ENCODE data around the gene NECTIN1. TPM values are rescaled to one million over a fixed set of nuclear protein-coding genes. Genes with fewer than 3 reads are reported as not detected.

The NECTIN1 gene
- total RNA-seq, 1 donor from 2014 or later = 10.4 TPM

DNA sequence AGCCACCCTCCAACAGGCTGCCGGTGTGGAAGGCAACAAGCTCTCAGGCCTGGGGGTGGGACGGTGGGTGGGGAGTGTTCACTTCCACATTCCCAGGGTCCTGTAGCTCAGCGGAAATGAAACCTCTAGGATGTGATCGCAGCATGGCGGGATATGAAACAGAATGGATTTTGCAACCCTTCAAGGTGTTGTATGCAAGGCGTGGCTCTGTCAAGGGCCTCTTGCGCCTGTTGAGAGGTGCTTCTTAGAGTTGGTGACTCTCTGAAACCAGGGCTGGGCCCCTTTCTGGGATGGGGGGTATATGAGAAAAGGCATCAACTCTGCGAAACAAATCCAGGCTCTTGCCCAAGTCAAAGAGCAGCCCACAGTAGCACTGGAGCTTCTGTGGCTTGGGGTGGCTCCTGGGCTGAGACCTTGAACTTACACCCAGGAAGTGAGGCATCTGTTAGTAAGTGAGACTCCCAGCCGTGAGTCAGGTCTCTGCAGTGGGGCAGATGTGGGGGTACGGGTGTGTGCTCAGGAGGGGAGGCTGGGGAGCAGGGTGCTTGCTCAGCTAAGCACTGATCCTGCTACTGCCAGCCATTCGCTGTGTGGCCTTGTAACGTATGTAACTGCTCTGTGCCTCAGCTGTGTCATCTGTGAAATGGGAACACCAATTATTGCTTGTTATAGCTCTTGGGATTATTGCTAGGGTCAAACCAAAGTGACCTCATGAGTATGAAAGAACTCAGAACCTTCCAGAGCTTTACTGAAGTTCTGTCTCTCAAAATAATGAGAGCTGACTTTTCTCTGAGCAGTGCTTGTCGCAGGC, 28.3 kb downstream of the NECTIN1 start:
- intact Hi-C loops (cut with DNase I) = no loop called here
- no peak for DNase-seq (ENCODE audit: low spot score)

GRCh38 chr11:119700030-119700429, 29.0 kb downstream of the NECTIN1 start:
- intact Hi-C loops (cut with DNase I) = no loop called here
- DNase-seq (ENCODE audit: low spot score) = no peak

DNA sequence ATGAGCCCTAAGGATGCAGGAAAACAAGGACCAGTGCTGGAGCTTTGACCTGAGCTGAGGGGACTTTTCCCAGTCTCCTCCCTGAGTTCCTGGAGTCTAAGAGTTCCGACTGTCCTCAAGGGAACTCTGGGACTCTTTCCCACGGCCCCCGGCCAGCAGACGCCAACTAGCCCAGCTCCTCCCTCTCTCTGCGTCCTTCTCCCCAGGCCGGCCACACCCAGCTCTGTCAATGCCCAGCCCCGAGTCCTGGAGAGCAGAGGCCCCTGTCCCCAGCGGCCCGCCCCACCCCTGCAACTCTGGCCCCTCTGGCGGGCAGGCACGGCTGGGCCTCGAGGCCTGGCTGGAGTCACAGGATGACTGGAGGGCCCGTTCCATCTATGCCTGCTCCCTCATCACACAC, 29.8 kb downstream of the NECTIN1 start:
- intact Hi-C loops (cut with DNase I) = no loop called here
- DNase-seq (ENCODE audit: low spot score) = no peak

- intact Hi-C loops (cut with DNase I) = no loop called here
- DNase-seq (ENCODE audit: low spot score) = no peak
Measured at GRCh38 chr11:119697882-119698281, 31.1 kb downstream of the NECTIN1 start.

- DNase-seq (ENCODE audit: low spot score) = no peak
- intact Hi-C loops (cut with DNase I) = no loop called here
Measured at GRCh38 chr11:119697445-119697844, 31.6 kb downstream of the NECTIN1 start.

DNA sequence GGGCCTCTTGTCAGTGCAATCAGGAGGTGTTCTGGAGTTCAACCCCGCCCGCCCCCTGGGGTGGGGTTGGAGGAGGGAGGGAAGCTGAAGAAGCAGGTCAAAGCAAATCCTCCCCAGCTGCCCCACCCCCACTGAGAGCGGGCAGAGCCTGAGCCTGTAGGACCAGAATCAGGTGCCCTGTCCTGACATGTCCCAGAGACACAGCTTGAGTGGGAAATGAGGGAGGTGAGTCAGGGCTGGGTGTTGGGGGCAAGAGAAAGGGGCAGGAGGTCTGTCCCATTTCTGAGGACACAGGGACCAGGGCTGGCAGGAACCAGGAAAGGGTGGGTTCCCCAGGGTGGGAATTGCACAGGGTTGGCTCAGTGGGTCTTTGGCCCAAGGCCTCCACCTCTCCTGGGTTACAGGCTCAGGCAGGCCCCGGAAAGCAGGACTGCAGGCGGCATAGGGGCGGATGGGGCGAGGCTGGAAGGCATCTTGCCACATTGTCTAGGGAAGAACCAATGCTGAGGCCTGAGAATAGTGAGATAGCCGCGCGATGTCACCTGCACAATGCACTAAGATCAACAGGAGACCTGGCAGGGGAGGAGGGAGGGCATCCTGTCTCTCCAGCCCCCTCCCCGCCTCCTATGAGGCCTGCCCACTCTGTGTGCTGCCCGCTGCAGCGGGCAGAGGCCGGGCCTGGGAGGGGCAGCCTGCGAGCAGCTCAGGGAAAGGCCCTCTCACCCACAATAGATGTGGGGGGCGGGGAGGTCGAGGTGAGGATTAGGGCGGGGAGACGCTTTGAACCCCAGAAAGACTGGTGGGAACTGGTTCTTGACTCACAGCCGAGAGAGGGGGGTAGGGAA, 32.4 kb downstream of the NECTIN1 start:
- no peak for DNase-seq (ENCODE audit: low spot score)
- intact Hi-C loops (cut with DNase I) = no loop called here

- intact Hi-C loops (cut with DNase I) = no loop called here
- no peak for DNase-seq (ENCODE audit: low spot score)
Measured at GRCh38 chr11:119694334-119694733, 34.7 kb downstream of the NECTIN1 start.

GRCh38 chr11:119693253-119693815, 35.7 kb downstream of the NECTIN1 start:
- intact Hi-C loops (cut with DNase I) = no loop called here
- DNase-seq (ENCODE audit: low spot score) = no peak

DNA sequence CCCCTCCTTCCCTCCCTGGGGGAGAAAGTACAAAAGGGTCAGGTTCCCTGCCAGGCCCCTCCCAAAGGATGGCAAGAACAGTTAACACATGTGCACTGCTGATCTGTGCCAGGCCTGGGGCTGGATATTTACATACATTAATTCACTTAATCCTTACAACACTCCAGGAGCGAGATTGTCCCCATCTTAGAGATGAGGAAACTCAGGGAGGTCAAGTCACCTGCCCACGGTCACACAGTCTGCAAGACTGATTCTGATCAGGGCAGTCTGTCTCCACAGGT, 36.5 kb downstream of the NECTIN1 start:
- DNase-seq (ENCODE audit: low spot score) = no peak
- intact Hi-C loops (cut with DNase I) = no loop called here

DNA sequence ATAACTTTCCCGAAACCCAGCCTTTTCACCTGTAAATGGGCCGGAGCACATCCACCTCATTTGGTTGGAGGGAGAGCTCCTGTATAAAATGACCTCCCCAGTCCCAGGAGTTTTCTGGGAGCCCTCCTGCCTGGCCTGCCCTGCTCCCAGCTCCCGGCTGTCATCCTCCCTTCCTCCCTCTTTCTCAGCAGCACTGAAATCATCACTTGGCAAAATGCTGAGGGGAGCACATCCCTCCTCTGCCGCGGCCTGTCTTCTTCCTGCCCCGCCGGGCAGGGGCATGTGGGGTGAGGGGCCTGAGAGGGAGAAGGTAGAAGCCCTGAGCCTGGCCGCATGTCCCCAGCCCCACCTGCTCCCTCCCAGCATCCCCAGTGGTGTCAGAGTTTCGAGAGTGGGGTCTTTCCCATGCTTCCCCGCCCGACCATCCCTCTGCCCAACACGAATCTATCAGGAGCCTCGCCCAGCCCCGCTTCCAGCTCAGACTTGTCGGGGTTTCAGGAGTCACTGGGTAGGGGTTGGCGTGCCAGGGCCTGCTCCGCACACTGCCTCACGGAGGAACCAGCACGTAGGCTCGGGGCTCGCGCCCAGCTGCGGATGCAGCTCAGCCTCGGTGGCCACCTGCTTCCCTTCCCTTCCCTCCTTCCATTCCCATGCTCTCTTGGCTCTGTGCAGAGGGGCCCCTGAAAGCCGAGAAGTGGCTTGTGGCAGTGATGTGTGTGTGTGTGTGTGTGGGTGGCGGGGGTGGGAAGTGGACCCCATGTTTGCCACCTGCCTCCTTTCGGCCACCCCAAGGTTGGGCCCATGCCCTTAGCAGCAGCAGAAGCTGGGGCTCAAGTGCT, 37.1 kb downstream of the NECTIN1 start:
- no peak for DNase-seq (ENCODE audit: low spot score)
- intact Hi-C loops (cut with DNase I) = no loop called here

GRCh38 chr11:119691020-119691666, 37.9 kb downstream of the NECTIN1 start:
- no peak for DNase-seq (ENCODE audit: low spot score)
- intact Hi-C loops (cut with DNase I) = no loop called here

- intact Hi-C loops (cut with DNase I) = no loop called here
- DNase-seq (ENCODE audit: low spot score) = no peak
Measured at GRCh38 chr11:119689302-119689701, 39.7 kb downstream of the NECTIN1 start.

DNA sequence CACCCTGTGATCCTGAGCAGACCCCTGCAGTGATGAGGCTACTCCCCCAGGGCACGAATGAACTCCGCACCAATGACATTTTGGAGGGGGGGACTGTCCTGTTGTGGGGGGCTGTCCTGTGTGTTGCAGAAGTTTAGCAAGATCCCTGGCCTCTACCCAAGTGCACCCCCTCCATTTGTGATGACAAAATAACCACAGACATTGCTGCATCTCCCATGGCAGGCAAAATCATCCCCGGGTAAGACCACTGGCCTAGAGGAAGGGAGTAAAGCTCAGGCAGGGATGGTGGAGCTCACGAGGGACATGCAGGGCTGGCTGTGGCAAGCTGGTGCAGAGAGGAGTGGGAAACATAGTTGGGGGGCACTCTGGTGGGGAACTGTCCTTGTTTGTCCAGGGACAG, 40.6 kb downstream of the NECTIN1 start:
- no peak for DNase-seq (ENCODE audit: low spot score)
- intact Hi-C loops (cut with DNase I) = no loop called here

DNA sequence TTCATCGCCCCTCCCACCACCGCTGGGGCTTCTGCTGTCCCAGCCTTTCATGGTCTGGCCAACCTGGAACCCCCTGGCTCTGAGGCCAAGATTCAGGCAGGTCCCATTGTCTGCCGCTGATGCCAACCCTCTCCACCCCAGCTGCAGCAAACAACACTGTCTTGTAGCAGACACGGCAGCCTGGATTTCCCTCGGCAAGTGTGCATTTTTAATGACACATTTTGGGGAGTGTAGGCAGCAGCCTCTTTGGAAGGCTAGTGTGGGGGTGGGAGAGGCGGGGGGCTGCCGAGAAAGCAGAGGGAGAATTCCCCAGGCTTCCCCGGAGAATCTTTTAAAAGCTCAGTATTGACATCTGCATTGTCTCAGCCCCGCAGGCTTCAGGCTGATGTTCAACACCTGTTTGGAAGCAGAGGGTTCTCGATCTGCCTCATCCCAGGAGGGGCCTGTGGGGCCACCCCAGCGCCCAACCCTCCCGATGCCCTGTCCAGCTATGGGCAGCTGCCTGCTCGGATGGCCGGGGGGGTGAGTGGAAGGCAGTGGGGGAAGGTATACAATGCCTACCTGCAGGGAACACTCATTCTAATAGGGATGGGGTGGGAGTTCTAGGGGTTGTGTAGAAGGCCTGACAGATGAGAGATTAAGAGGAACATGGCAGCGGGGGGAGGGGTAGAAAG, 41.5 kb downstream of the NECTIN1 start:
- no peak for DNase-seq (ENCODE audit: low spot score)
- intact Hi-C loops (cut with DNase I) = no loop called here

GRCh38 chr11:119686177-119686882, 42.7 kb downstream of the NECTIN1 start:
- intact Hi-C loops (cut with DNase I) = no loop called here
- no peak for DNase-seq (ENCODE audit: low spot score)

DNA sequence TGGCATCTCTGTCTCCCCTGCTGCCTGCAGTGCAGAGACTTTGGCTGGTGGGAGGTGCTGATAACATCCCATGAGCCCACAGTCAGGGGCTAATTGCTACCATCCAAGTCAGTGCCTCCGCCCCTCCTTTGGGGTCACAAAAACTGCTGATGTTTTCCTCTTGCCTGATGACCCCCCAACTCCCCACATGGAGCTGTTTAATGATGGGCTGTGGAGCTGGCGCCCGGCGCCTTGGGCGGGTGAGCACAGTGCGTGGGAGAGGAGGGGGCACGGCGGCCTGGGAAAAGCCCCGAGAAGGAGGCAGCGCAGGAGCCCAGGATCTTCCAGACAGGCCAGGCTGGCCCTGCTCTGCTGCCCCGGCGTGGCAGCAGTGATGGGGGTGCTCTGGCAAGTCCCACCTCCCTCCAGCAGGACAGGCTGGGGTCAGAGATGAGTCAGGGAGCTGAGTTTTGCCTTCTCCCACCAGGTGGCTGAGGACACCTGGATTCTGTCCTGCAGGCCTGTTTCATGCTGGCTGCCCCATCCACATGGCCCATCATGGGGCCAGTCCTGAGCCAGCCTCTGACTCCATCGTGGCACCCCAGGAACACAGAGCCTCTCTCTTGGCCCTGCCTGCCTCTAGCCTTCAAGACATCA, 43.8 kb downstream of the NECTIN1 start:
- intact Hi-C loops (cut with DNase I) = no loop called here
- no peak for DNase-seq (ENCODE audit: low spot score)

- no peak for DNase-seq (ENCODE audit: low spot score)
- intact Hi-C loops (cut with DNase I) = no loop called here
Measured at GRCh38 chr11:119684361-119685110, 44.5 kb downstream of the NECTIN1 start.

Data from cardiac septum (tissue), 1 donor.